OCI-LY7 (cell line): Measurements from ENCODE around the gene IPO11. TPM values are rescaled to one million over a fixed set of nuclear protein-coding genes. Genes with fewer than 3 reads are reported as not detected.
A peak's percentile ranks its signal among the peaks of the same experiment; 100 is the strongest.

ENCODE experiments used
- BruUV-seq: library from RNA; stranded (reverse); fragments of 400-500 nt; replicated peaks from 2 replicates; lab custom pipeline; 2021; lab: Mats Ljungman, UMichigan
- CTCF ChIA-PET: fragments of 300-600 bp; sonication (Branson Sonifier 250); formaldehyde crosslinking; loops from one replicate; lab custom pipeline; 2022; ENCODE audit warnings: antibody characterized with exemption; ENCODE audit not compliant: unreplicated experiment; lab: Charles Lee
- POLR2A ChIA-PET: fragments of 300-600 bp; sonication (Branson Sonifier 250); formaldehyde crosslinking; loops from one replicate; lab custom pipeline; 2022; ENCODE audit warnings: antibody characterized with exemption; lab: Charles Lee
- DNase-seq: peaks from one replicate; pipeline ENCODE4 v3.0.0-alpha.2; 2015; ENCODE audit warnings: low spot score
- H2AFZ ChIP-seq: fragments of 200-600 bp; sonication (generic), shearing (Covaris generic); 2 replicates; pipeline ENCODE4 v1.6.1; 2014; ENCODE audit warnings: mild to moderate bottlenecking, antibody characterized with exemption, low read length, moderate library complexity
- H3K27ac ChIP-seq: fragments of 200-600 bp; sonication (generic); 2 replicates; pipeline ENCODE4 v1.5.1; 2014; ENCODE audit warnings: mixed run types, low read depth, mild to moderate bottlenecking, moderate library complexity, low read length, inconsistent platforms; ENCODE audit not compliant: poor library complexity, severe bottlenecking
- H3K36me3 ChIP-seq: fragments of 200-600 bp; sonication (generic); 2 replicates; pipeline ENCODE4 v1.6.1; 2014; ENCODE audit warnings: mild to moderate bottlenecking, antibody characterized with exemption, low read length, moderate library complexity, mixed read lengths; ENCODE audit not compliant: insufficient read depth
- H3K4me1 ChIP-seq: fragments of 200-600 bp; sonication (generic); 2 replicates; pipeline ENCODE4 v1.5.1; 2014; ENCODE audit warnings: mild to moderate bottlenecking, low read length; ENCODE audit not compliant: insufficient read depth, poor library complexity, severe bottlenecking
- H3K4me2 ChIP-seq: fragments of 200-600 bp; sonication (generic); 2 replicates; pipeline ENCODE4 v1.6.1; 2014; ENCODE audit warnings: mild to moderate bottlenecking, low read length
- H3K4me3 ChIP-seq: fragments of 200-600 bp; sonication (generic); 2 replicates; pipeline ENCODE4 v1.5.1; 2014; ENCODE audit warnings: mild to moderate bottlenecking, low read depth, low read length; ENCODE audit not compliant: poor library complexity, severe bottlenecking
- H3K79me2 ChIP-seq: fragments of 200-600 bp; sonication (generic); 2 replicates; pipeline ENCODE4 v1.6.1; 2016; ENCODE audit warnings: low read depth, mild to moderate bottlenecking, low read length, moderate library complexity, mixed read lengths; ENCODE audit not compliant: insufficient read depth
- H3K9me2 ChIP-seq: fragments of 200-600 bp; sonication (generic); 2 replicates; pipeline ENCODE4 v1.6.1; 2016; ENCODE audit warnings: mild to moderate bottlenecking, low read length, mixed read lengths; ENCODE audit not compliant: insufficient read depth
- H3K9me3 ChIP-seq: fragments of 200-600 bp; sonication (generic); 2 replicates; pipeline ENCODE4 v1.6.1; 2014; ENCODE audit warnings: mild to moderate bottlenecking, mixed run types, low read length, mixed read lengths
- H4K20me1 ChIP-seq: fragments of 200-600 bp; sonication (generic); 2 replicates; pipeline ENCODE4 v1.6.1; 2014; ENCODE audit warnings: mild to moderate bottlenecking, antibody characterized with exemption, low read length, moderate library complexity, mixed read lengths; ENCODE audit not compliant: insufficient read depth
- CTCF ChIP-seq: fragments of 200-600 bp; sonication (generic); conservative IDR thresholded peaks from 2 replicates; pipeline ENCODE4 v1.5.1; 2014; ENCODE audit warnings: mild to moderate bottlenecking, antibody characterized with exemption, low read length, moderate library complexity, mixed read lengths
- EZH2phosphoT487 ChIP-seq: fragments of 200-600 bp; sonication (generic); IDR thresholded peaks from 2 replicates; pipeline ENCODE4 v1.6.1; 2018; ENCODE audit warnings: low read depth, borderline replicate concordance, mild to moderate bottlenecking, mixed run types, antibody characterized with exemption, low read length, moderate library complexity, mixed read lengths
- intact Hi-C: fragments of 100-400 bp; cut with micrococcal nuclease; formaldehyde crosslinking; loops from one replicate; pipeline ENCODE4 v1.10.0; 2022; ENCODE audit not compliant: unreplicated experiment
- total RNA-seq, 2 experiments: library from RNA; depleted of rRNA in 1 of 2; stranded (reverse); fragments of >200 nt in 1 of 2; shearing (Covaris generic) in 1 of 2; gene quantifications; 2 replicates each; pipeline ENCODE4 v1.2.3, GENCODE V29; 2014 to 2022

IPO11 gene
- total RNA-seq, 2 experiments from 2014 or later: 26.1 to 59.9 TPM

- H3K79me2 ChIP-seq: peaks cover 3% of the 10 kb centered on the region; the same call in 1 of the 2 replicates
- no TSS peak for BruUV-seq
- intact Hi-C loops: no loop called here
- H3K36me3 ChIP-seq: peaks cover 88% of the 10 kb centered on the region
- no peak for TF ChIP-seq CTCF
- no peak for TF ChIP-seq EZH2phosphoT487
- ChIA-PET CTCF (no interaction called here), POLR2A (interaction anchor here (0.6 to 1.1 kb wide), 5 partner anchors 8 to 41 kb away, joined by 3 to 5 read pairs (median 3); no protein-coding TSS in a partner anchor)
- 0 out of 2 replicates have a peak, but pooled peaks cover 11% of the 10 kb centered on the region for H4K20me1 ChIP-seq
- no peak overlapping the region for H2AFZ ChIP-seq
- DNase-seq: no peak
- no peaks in the 10 kb centered on the region for H3K4me1 ChIP-seq
- no peak overlapping the region for H3K4me3 ChIP-seq
- no peaks in the 10 kb centered on the region for H3K9me2 ChIP-seq
- no peak overlapping the region for H3K27ac ChIP-seq
- H3K4me2 ChIP-seq: no peak overlapping the region
- H3K9me3 ChIP-seq: no peaks in the 10 kb centered on the region
Observed at GRCh38 chr5:62450259-62450658, 37.7 kb downstream of the IPO11 start.

- ChIA-PET CTCF (interaction anchor here (0.6 kb wide), 1 partner anchor 261 kb away, joined by 3 read pairs; no protein-coding TSS in a partner anchor), POLR2A (interaction anchor here (0.7 to 1.5 kb wide), 2 partner anchors 26 to 93 kb away, joined by 3 read pairs; no protein-coding TSS in a partner anchor)
- Histone ChIP-seq H4K20me1 (0 out of 2 replicates have a peak, but pooled peaks cover 10% of the 10 kb centered on the region), H3K4me3 (no peak overlapping the region), H3K9me2 (no peaks in the 10 kb centered on the region), H3K4me2 (no peak overlapping the region), H2AFZ (no peak overlapping the region), H3K9me3 (no peaks in the 10 kb centered on the region), H3K36me3 (peaks cover 51% of the 10 kb centered on the region), H3K27ac (no peak overlapping the region), H3K4me1 (no peaks in the 10 kb centered on the region), H3K79me2 (peaks cover 6% of the 10 kb centered on the region; the same call in 1 of the 2 replicates)
- BruUV-seq: no TSS peak
- DNase-seq: no peak
- intact Hi-C loops: no loop called here
- no peak for TF ChIP-seq EZH2phosphoT487
Observed at GRCh38 chr5:62457071-62457470, 44.5 kb downstream of the IPO11 start.

GRCh38 chr5:62460578-62460983, 48.0 kb downstream of the IPO11 start:
- peaks cover 3% of the 10 kb centered on the region for H3K4me1 ChIP-seq
- no peak overlapping the region for H3K4me3 ChIP-seq
- no peak overlapping the region for H2AFZ ChIP-seq
- TF ChIP-seq CTCF (peak; percentile 97), EZH2phosphoT487 (no peak)
- POLR2A ChIA-PET: interaction anchor here (0.6 to 1.2 kb wide), 3 partner anchors 10 to 117 kb away, joined by 3 read pairs; no protein-coding TSS in a partner anchor
- peaks cover 24% of the 10 kb centered on the region; the same call in 1 of the 2 replicates for H3K79me2 ChIP-seq
- no TSS peak for BruUV-seq
- no peak overlapping the region for H3K27ac ChIP-seq
- no peaks in the 10 kb centered on the region for H3K9me2 ChIP-seq
- H3K4me2 ChIP-seq: no peak overlapping the region
- intact Hi-C loops: loop anchor here (1.0 kb wide), 1 partner anchor 319 kb away; no protein-coding TSS in a partner anchor
- CTCF ChIA-PET: no interaction called here
- peaks cover 6% of the 10 kb centered on the region; the same call in 1 of the 2 replicates for H4K20me1 ChIP-seq
- H3K36me3 ChIP-seq: peaks cover 25% of the 10 kb centered on the region; the same call in 1 of the 2 replicates
- H3K9me3 ChIP-seq: no peaks in the 10 kb centered on the region
- peak; percentile 64 for DNase-seq
